Stimulated activated CD4-positive, alpha-beta T cell treated with anti-CD3 and anti-CD28 coated beads, Interleukin-1b, Interleukin-23, amount 100 ng/mL, for 4 hours (primary cell): ENCODE data around the gene BTBD9.
"Not testable (repeated sequence)": the region's sequence is repeated elsewhere in the genome, so short reads cannot be mapped to it uniquely, and the experiment has no call there.

Source experiments
- DNase-seq, 2 donors: peaks; one replicate each; pipeline ENCODE4 v3.0.0-alpha.2; 2020; ENCODE audit warnings: low read depth in 2 of 2

BTBD9 gene

GRCh38 chr6:38432079-38432478 lies 207.7 kb downstream of the BTBD9 start:
- no peak for DNase-seq

GRCh38 chr6:38429546-38429945 lies 210.2 kb downstream of the BTBD9 start:
- DNase-seq = no peak

- no peak for DNase-seq
Observed at GRCh38 chr6:38427492-38428210, 212.1 kb downstream of the BTBD9 start.

- DNase-seq = not testable (repeated sequence)
Observed at GRCh38 chr6:38425788-38426488, 213.8 kb downstream of the BTBD9 start.

GRCh38 chr6:38423746-38424145 lies 216.0 kb downstream of the BTBD9 start:
- no peak for DNase-seq

- no peak for DNase-seq
Observed at GRCh38 chr6:38420207-38420606, 219.5 kb downstream of the BTBD9 start.

GRCh38 chr6:38417521-38417920 lies 222.2 kb downstream of the BTBD9 start:
- no peak for DNase-seq

- no peak for DNase-seq
Observed at GRCh38 chr6:38415231-38416005, 224.3 kb downstream of the BTBD9 start.

- DNase-seq = no peak
Observed at GRCh38 chr6:38413102-38413800, 226.5 kb downstream of the BTBD9 start.

- no peak for DNase-seq
Observed at GRCh38 chr6:38407192-38407591, 232.5 kb downstream of the BTBD9 start.

- no peak for DNase-seq
Observed at GRCh38 chr6:38406096-38406495, 233.6 kb downstream of the BTBD9 start.

- DNase-seq = no peak
Observed at GRCh38 chr6:38404900-38405556, 234.7 kb downstream of the BTBD9 start.

GRCh38 chr6:38404355-38404754 lies 235.4 kb downstream of the BTBD9 start:
- no peak for DNase-seq

- DNase-seq = no peak
Observed at GRCh38 chr6:38403548-38403947, 236.2 kb downstream of the BTBD9 start.

- DNase-seq = no peak
Observed at GRCh38 chr6:38400764-38401163, 239.0 kb downstream of the BTBD9 start.

GRCh38 chr6:38400101-38400500 lies 239.6 kb downstream of the BTBD9 start:
- no peak for DNase-seq

- no peak for DNase-seq
Observed at GRCh38 chr6:38396209-38396608, 243.5 kb downstream of the BTBD9 start.

GRCh38 chr6:38393986-38394385 lies 245.7 kb downstream of the BTBD9 start:
- no peak for DNase-seq

GRCh38 chr6:38391626-38392579 lies 247.8 kb downstream of the BTBD9 start:
- no peak for DNase-seq

- DNase-seq = no peak
Observed at GRCh38 chr6:38391206-38391605, 248.5 kb downstream of the BTBD9 start.
